Neural cell (in vitro differentiated cells): ENCODE results near the gene MYMK. TPM values are rescaled to one million over a fixed set of nuclear protein-coding genes. Genes with fewer than 3 reads are reported as not detected.

Source experiments
- H2AFZ ChIP-seq: fragments of 200-600, 300-800 bp; sonication (generic), shearing (Covaris generic); 2 replicates; pipeline ENCODE4 v1.6.0; 2014; ENCODE audit warnings: low read depth, mild to moderate bottlenecking, antibody characterized with exemption, low read length, moderate library complexity
- H3F3A ChIP-seq: fragments of 200-600 bp; shearing (Covaris generic); 2 replicates; pipeline ENCODE4 v1.6.1; 2016; ENCODE audit warnings: mild to moderate bottlenecking, moderate library complexity, mixed read lengths, antibody characterized with exemption, low read length; ENCODE audit not compliant: insufficient read depth, poor library complexity, severe bottlenecking
- H3K27ac ChIP-seq: fragments of 200-600, 300-800 bp; sonication (generic), shearing (Covaris generic); 2 replicates; pipeline ENCODE4 v1.5.1; 2014; ENCODE audit warnings: mild to moderate bottlenecking, low read length, moderate library complexity
- H3K27me3 ChIP-seq: fragments of 300-800, 200-600 bp; sonication (generic), shearing (Covaris generic); 2 replicates; pipeline ENCODE4 v1.6.0; 2014; ENCODE audit warnings: mild to moderate bottlenecking, low read depth, low read length, moderate library complexity; ENCODE audit not compliant: insufficient read depth
- H3K36me3 ChIP-seq: fragments of 300-800, 200-600 bp; sonication (generic), shearing (Covaris generic); 2 replicates; pipeline ENCODE4 v1.5.1; 2014; ENCODE audit warnings: mild to moderate bottlenecking, antibody characterized with exemption, low read length, moderate library complexity; ENCODE audit not compliant: insufficient read depth
- H3K4me2 ChIP-seq: fragments of 300-800, 200-600 bp; sonication (generic), shearing (Covaris generic); 2 replicates; pipeline ENCODE4 v1.6.0; 2014; ENCODE audit warnings: mild to moderate bottlenecking, low read length
- H3K4me3 ChIP-seq: fragments of 300-800, 200-600 bp; sonication (generic), shearing (Covaris generic); 2 replicates; pipeline ENCODE4 v1.5.1; 2014; ENCODE audit warnings: mild to moderate bottlenecking, low read length, moderate library complexity
- H3K79me2 ChIP-seq: fragments of 200-600 bp; shearing (Covaris generic); replicated peaks from 2 replicates; pipeline ENCODE4 v1.6.0; 2014; ENCODE audit warnings: mild to moderate bottlenecking, low read length, moderate library complexity; ENCODE audit not compliant: insufficient read depth
- H3K9ac ChIP-seq: fragments of 300-800, 200-600 bp; sonication (generic), shearing (Covaris generic); 2 replicates; pipeline ENCODE4 v1.6.1; 2016; ENCODE audit warnings: mild to moderate bottlenecking, low read length, mixed read lengths
- H3K9me2 ChIP-seq: fragments of 200-600 bp; shearing (Covaris generic); 2 replicates; pipeline ENCODE4 v1.6.1; 2016; ENCODE audit warnings: mild to moderate bottlenecking, low read length, mixed read lengths; ENCODE audit not compliant: insufficient read depth
- H3K9me3 ChIP-seq: fragments of 200-600, 300-800 bp; sonication (generic), shearing (Covaris generic); 2 replicates; pipeline ENCODE4 v1.6.1; 2016; ENCODE audit warnings: mild to moderate bottlenecking, mixed run types, low read length, moderate library complexity, mixed read lengths
- H4K20me1 ChIP-seq: fragments of 200-600 bp; shearing (Covaris generic); 2 replicates; pipeline ENCODE4 v1.6.1; 2016; ENCODE audit warnings: mild to moderate bottlenecking, mixed run types; ENCODE audit not compliant: insufficient read depth
- EP300 ChIP-seq: fragments of 450-650 bp; conservative IDR thresholded peaks from 2 replicates; pipeline ENCODE4 v1.6.1; 2014; ENCODE audit warnings: antibody characterized with exemption, mild to moderate bottlenecking, moderate library complexity; ENCODE audit not compliant: poor library complexity, severe bottlenecking
- EZH2 ChIP-seq: fragments of 200-600, 300-800 bp; shearing (Covaris generic), sonication (generic); IDR thresholded peaks from 2 replicates; pipeline ENCODE4 v1.6.1; 2014; ENCODE audit warnings: antibody characterized with exemption, low read length, borderline replicate concordance, mild to moderate bottlenecking; ENCODE audit not compliant: insufficient read depth, poor library complexity, severe bottlenecking
- MXI1 ChIP-seq: fragments of 450-650 bp; conservative IDR thresholded peaks from 2 replicates; pipeline ENCODE4 v1.6.1; 2014; ENCODE audit warnings: antibody characterized with exemption, mild to moderate bottlenecking; ENCODE audit not compliant: poor library complexity, severe bottlenecking
- POLR2AphosphoS5 ChIP-seq: IDR thresholded peaks from 2 replicates; pipeline ENCODE4 v1.6.1; 2012
- RAD21 ChIP-seq: fragments of 450-650 bp; conservative IDR thresholded peaks from 2 replicates; pipeline ENCODE4 v1.6.1; 2014; ENCODE audit warnings: antibody characterized with exemption, mild to moderate bottlenecking, moderate library complexity
- SMC3 ChIP-seq: fragments of 450-650 bp; conservative IDR thresholded peaks from 2 replicates; pipeline ENCODE4 v1.6.1; 2014; ENCODE audit warnings: antibody characterized with exemption, mild to moderate bottlenecking, moderate library complexity; ENCODE audit not compliant: poor library complexity
- TAF1 ChIP-seq: IDR thresholded peaks from 2 replicates; pipeline ENCODE4 v1.6.1; 2012; ENCODE audit warnings: low read depth
- polyA plus RNA-seq: library from polyadenylated mRNA; depleted of rRNA; stranded (reverse); fragments of >200 nt; gene quantifications from 2 replicates; pipeline ENCODE4 v1.2.3, GENCODE V29; 2014
- TF ChIP-seq, protein P1 (sequence below): IDR thresholded peaks from 2 replicates; pipeline ENCODE4 v1.6.1; 2012; ENCODE audit warnings: borderline replicate concordance
- TF ChIP-seq, protein P2 (sequence below): fragments of 450-650 bp; IDR thresholded peaks from 2 replicates; pipeline ENCODE4 v1.5.1; 2014; ENCODE audit warnings: antibody characterized with exemption, mild to moderate bottlenecking, moderate library complexity; ENCODE audit not compliant: poor library complexity, severe bottlenecking

MYMK gene
- polyA plus RNA-seq, 1 donor from 2014 or later: not detected

DNA sequence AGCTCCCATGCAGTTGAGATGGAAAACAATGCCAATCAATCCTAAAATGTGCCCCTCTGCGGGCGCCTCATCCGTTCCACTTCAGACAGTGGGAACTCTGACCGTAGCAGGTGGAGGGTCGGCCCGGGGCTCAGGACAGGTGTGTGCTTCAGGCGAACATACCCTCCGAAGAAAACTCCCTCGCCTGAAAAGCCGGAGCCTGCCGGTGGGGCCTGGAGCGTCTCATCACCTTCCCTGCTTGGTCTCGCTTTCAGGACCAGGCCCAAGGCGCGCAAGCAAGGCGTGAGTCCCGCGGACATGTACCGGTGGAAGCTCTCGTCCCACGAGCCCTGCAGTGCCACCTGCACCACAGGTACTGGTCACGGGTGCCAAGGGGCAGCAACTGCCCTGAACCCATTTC lies 36.2 kb upstream of the MYMK start:
- Histone ChIP-seq H4K20me1 (no peaks in the 10 kb centered on the region), H3K9ac (no peak overlapping the region), H3K4me3 (no peak overlapping the region), H3K79me2 (no peaks in the 10 kb centered on the region), H3K27ac (no peak overlapping the region), H3F3A (no peaks in the 10 kb centered on the region), H3K36me3 (no peaks in the 10 kb centered on the region), H3K4me2 (no peak overlapping the region), H2AFZ (no peak overlapping the region), H3K9me3 (no peaks in the 10 kb centered on the region), H3K27me3 (no peaks in the 10 kb centered on the region), H3K9me2 (no peaks in the 10 kb centered on the region)
- TF ChIP-seq EZH2 (no peak), MXI1 (no peak), EP300 (no peak), RAD21 (no peak), SMC3 (no peak), POLR2AphosphoS5 (no peak), TAF1 (no peak)
- TF ChIP-seq, protein P1, sequence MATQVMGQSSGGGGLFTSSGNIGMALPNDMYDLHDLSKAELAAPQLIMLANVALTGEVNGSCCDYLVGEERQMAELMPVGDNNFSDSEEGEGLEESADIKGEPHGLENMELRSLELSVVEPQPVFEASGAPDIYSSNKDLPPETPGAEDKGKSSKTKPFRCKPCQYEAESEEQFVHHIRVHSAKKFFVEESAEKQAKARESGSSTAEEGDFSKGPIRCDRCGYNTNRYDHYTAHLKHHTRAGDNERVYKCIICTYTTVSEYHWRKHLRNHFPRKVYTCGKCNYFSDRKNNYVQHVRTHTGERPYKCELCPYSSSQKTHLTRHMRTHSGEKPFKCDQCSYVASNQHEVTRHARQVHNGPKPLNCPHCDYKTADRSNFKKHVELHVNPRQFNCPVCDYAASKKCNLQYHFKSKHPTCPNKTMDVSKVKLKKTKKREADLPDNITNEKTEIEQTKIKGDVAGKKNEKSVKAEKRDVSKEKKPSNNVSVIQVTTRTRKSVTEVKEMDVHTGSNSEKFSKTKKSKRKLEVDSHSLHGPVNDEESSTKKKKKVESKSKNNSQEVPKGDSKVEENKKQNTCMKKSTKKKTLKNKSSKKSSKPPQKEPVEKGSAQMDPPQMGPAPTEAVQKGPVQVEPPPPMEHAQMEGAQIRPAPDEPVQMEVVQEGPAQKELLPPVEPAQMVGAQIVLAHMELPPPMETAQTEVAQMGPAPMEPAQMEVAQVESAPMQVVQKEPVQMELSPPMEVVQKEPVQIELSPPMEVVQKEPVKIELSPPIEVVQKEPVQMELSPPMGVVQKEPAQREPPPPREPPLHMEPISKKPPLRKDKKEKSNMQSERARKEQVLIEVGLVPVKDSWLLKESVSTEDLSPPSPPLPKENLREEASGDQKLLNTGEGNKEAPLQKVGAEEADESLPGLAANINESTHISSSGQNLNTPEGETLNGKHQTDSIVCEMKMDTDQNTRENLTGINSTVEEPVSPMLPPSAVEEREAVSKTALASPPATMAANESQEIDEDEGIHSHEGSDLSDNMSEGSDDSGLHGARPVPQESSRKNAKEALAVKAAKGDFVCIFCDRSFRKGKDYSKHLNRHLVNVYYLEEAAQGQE: no peak
- TF ChIP-seq, protein P2, sequence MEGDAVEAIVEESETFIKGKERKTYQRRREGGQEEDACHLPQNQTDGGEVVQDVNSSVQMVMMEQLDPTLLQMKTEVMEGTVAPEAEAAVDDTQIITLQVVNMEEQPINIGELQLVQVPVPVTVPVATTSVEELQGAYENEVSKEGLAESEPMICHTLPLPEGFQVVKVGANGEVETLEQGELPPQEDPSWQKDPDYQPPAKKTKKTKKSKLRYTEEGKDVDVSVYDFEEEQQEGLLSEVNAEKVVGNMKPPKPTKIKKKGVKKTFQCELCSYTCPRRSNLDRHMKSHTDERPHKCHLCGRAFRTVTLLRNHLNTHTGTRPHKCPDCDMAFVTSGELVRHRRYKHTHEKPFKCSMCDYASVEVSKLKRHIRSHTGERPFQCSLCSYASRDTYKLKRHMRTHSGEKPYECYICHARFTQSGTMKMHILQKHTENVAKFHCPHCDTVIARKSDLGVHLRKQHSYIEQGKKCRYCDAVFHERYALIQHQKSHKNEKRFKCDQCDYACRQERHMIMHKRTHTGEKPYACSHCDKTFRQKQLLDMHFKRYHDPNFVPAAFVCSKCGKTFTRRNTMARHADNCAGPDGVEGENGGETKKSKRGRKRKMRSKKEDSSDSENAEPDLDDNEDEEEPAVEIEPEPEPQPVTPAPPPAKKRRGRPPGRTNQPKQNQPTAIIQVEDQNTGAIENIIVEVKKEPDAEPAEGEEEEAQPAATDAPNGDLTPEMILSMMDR: no peak

DNA sequence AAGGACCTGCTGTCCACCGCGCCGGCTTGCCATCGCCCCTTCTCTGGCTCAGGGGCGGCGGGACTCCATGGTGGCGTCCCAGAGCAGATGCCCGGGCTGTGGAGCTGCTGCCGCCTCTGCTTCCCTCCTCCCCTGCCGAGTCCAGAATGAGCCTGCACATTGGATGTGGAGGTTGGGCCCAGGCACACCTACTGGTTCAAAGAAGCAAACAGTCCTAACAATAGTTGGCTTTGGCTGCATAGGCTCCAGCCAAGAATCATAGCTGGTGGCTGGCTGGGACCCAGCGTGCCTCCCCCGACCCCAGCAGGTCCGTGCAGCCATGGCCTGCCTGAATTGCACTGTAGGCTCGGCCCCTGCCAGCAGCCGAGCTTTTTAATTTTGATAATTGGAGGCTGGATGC lies 35.6 kb upstream of the MYMK start:
- Histone ChIP-seq H3K4me2 (no peak overlapping the region), H3K27ac (no peak overlapping the region), H3K79me2 (no peaks in the 10 kb centered on the region), H2AFZ (no peak overlapping the region), H3K9ac (no peak overlapping the region), H3K9me2 (no peaks in the 10 kb centered on the region), H3F3A (no peaks in the 10 kb centered on the region), H3K27me3 (no peaks in the 10 kb centered on the region), H3K4me3 (no peak overlapping the region), H3K9me3 (no peaks in the 10 kb centered on the region), H3K36me3 (no peaks in the 10 kb centered on the region), H4K20me1 (no peaks in the 10 kb centered on the region)
- TF ChIP-seq TAF1 (no peak), SMC3 (no peak), RAD21 (no peak), EP300 (no peak), EZH2 (no peak), POLR2AphosphoS5 (no peak), MXI1 (no peak)
- TF ChIP-seq, protein P2: no peak
- TF ChIP-seq, protein P1: no peak
